ENCODE results near the gene SETD6.

SETD6 gene

GRCh38 chr16:58494981-58495520 is 20.3 kb upstream of the SETD6 start:
- no peak for DNase-seq (ENCODE audit: low read depth)

- no peak for DNase-seq (ENCODE audit: low read depth)
Measured at GRCh38 chr16:58495521-58496331, 19.6 kb upstream of the SETD6 start.

DNA sequence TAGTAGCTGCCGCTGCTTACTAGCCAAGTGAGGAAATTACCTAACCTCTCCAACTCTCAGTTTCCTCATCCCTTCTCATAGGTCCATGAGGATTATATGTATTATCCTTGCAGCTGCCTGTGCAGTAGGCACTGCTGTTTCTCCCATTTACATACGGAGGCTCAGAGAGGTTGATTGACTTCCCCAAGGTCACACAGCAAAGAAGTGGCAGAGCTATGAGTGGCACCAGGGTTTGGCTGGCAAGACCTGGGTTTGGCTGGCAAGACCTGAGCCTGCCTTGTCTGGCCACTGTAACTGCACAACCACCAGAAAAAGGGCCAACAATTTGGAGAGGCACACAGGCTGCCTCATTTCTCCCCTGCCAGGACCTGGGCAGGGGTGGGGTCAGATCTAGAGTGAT is 17.8 kb upstream of the SETD6 start:
- no peak for DNase-seq (ENCODE audit: low read depth)

DNA sequence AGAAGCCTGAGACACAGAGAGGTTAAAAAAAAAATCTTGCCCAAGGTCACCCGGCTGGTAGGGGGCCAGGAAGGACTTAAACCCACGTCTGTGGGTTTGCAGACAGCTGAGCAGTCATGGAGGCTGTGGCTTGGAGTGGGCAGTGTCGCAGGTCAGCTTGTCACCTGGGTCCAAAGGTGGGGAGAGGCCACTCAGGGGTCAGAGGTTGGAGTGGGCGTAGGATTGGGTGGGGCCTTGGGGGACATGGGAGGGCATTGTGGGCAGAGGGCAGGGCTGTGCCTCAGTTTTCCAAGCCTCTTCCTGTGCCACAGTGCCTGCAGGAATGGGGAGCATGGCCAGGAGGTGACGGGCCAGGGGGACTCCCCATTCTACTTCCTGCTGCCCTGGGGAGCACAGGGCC is 17.4 kb upstream of the SETD6 start:
- DNase-seq (ENCODE audit: low read depth): no peak

- DNase-seq (ENCODE audit: low read depth): no peak
Measured at GRCh38 chr16:58498341-58499091, 16.8 kb upstream of the SETD6 start.

GRCh38 chr16:58499092-58499511 is 16.2 kb upstream of the SETD6 start:
- DNase-seq (ENCODE audit: low read depth): no peak

- no peak for DNase-seq (ENCODE audit: low read depth)
Measured at GRCh38 chr16:58499615-58500351, 15.5 kb upstream of the SETD6 start, which contains the start of gene NDRG4. TSS of gene NDRG4 (plus strand) at chr16:58500143. CDS start at chr16:58500249, 106 bp downstream.

GRCh38 chr16:58500430-58501241 is 14.7 kb upstream of the SETD6 start:
- DNase-seq (ENCODE audit: low read depth): no peak

DNA sequence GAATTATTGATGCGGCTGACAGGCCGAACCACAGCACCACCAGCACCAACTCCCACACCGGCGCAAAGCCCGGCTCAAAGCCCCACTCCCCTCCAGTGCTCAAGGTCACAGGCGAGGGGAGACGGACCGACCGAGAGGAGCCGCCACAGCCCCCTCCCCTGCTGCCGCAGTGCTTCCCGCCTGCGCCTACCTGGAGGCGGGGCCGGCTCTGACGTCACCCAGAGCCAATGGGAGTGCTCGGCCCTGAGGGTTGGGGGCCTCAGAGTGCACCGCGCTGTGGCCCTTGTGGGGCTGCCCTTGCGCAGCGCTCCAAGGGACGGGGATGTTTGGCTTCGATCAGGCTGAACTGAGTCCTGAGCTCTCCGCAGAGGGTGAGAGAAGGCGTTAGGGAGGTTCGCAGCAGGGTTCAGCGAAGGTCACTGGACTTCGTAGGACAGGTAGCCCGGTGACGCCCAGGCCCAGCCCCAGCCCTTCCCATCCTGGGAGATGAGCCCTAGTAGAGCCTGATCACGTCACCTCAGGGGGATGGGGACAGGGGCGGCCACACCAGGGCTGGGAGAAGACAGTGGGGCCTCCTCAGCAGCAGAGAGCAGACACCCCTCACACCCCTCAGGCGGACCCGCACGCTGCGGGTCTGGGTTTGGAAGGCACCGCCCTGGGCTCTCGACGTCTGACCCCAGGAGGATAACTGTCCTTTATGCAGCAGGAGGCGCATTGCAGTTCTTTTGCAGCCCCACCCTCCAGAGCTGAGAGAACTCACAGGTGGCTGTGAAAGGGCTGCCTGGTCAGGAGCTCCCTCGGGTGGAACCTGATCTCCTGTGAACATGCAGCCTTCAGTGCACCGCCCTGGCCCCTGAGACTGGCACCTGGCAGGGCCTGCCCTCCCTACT is 13.8 kb upstream of the SETD6 start:
- DNase-seq (ENCODE audit: low read depth): no peak

DNA sequence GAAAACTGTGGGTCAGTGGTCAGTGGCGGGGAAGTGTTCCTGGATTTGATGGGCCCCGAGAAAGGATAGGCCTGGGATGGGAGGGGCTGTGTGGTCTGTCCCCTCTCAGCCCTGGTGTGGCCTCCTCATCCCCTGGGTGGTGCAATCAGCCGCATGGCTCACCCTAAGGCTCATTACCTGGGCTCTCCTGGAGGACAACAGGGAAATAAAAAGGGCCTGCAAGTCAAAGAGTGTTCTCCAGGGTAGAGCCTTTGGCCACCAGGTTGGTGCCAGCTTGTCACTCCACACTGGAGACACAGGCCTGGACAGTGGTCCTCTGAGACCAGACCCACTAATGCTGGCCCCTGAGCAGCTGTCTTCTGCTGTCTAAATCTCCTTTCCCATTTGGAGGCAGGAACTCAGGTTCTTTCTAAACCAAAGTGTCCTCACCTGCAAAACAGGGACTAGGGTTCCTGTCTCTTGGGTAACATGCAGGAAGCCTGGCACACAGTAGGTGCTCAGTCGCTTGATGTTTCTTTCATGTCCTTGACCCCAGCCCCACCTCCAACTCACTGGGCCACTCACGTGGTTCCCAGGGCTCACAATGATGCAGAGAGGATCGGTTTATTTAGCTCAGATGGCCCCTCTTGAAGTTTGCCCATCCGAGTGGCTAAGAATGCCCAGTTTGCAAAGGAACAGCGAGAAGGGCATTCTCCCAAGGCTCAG is 12.9 kb upstream of the SETD6 start:
- DNase-seq (ENCODE audit: low read depth): no peak

DNA sequence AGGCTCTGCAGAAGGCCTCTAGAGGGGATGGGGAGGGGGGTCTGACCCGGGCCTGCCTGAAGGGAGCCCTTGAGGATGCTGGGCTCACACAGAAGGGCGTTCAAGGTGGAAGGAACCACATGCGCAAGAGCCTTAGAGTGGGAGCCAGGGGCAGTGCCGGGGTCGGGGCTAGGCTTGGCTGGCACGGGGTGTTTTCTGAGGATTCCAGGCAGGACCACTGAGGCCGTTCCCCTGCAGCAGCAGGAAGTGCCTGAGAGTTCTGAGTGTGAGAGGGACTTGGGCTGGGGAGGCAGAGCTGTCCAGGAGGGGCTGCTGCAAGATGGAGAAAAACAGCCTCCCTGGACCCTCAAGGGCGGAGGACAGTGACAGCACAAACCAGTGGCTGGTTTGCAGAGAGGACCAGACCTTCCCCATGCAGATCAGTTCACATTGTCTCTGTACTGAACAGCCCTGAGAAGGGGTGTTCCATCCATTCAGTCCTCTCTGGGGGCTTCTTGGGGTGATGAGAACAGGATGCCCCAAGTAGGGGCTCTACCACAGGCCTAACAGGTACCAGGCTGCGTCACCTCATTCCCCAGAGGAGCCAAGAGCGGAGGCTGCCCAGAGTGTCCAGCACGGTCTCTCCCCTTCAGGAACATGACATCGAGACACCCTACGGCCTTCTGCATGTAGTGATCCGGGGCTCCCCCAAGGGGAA is 12.0 kb upstream of the SETD6 start:
- DNase-seq (ENCODE audit: low read depth): no peak

DNA sequence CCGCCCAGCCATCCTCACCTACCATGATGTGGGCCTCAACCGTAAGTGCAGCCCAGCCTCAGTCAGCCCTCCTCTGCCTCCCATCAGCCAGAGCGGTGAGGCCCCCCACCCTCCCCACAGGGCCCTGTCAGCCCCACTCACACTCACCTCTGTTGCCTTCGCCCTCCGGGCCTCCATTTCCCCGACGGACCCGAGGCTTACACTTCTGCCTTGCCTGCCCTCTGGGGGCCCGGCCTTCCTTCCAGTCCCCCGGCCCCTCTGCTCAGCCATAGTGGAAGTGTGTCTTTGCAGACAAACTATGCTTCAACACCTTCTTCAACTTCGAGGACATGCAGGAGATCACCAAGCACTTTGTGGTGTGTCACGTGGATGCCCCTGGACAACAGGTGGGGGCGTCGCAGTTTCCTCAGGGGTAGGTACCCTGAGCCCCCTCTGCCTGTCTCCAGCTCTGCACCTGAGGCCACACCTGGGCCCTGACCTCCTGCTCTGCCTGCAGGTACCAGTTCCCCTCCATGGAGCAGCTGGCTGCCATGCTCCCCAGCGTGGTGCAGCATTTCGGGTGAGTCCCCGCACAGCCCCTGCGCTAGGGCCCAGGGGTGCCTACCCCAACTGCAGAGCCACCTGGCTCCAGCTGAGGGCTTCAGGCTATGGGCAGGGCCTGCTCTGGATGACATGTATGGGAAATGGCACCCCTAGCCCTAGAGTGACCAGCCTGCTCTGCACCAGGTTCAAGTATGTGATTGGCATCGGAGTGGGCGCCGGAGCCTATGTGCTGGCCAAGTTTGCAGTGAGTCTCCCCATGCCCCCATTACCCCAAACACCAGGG is 11.2 kb upstream of the SETD6 start:
- DNase-seq (ENCODE audit: low read depth): no peak

- DNase-seq (ENCODE audit: low read depth): no peak
Measured at GRCh38 chr16:58506241-58507194, 8.8 kb upstream of the SETD6 start.

DNA sequence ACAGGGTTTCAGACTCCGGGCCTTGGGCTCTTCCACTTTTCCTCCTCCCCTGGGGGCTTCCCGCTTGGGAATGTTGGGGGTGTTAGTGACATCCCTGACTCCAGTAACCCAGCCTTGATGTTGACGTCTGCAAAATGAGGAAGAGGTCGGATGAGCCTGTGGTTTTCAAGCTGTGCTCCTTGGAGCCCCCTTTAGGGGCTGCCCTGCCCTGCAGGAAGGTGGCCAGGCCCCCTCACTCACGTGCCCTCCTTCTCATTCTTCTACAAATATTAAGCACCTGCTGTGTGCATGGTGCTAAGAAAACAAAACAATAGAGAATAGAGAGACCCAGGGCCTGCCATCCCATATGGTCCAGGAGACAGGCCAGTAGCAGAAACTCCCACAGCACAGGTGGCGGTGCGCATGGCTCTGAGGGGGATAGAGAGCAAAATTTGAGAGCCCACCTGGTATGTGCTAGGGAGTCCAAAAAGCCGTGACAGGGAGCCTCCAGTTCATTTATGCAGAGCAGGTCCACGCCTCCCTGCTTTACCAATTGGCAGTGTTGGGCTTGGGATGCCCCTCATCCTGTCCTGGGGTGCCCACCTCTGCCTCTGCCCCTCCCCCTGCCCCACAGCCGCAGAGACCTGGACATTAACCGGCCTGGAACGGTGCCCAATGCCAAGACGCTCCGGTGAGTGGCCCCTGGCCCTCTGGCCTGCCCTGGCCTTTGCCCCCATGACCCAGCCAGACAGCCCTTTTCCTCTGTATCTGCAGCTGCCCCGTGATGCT is 7.9 kb upstream of the SETD6 start:
- DNase-seq (ENCODE audit: low read depth): no peak

DNA sequence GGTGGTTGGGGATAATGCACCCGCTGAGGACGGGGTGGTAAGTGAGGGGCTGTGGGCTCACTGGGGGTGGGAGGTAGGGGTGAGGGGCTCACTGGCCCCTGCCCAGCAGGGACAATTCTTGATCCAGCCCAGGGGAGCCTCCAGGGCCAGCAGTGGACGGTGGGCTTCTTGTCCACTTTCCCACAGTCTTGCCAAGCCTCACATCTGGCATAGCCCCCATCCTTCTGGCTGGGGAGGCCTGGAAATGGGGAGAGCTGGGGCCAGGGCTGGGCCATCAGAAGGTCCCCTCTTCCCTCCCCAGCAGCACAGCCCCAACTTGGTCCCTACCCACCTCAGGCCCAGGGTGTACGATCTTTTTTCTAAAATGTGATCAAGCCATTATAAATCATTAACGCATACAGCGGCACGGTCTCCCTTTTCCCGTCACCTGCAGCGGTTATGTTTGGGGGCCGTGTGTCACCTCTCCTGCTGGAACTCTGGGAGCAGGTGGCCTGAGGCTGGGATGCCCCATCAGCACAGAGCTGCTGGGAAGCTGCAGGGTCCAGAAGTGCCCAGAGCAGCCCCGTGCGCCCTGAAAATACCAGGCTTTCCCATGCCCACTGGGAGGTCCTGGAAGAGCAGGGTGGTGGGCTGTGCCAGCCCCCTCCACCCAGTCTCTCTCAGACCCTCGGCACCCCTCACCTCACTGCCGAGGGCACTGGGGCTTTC is 7.2 kb upstream of the SETD6 start:
- DNase-seq (ENCODE audit: low read depth): no peak
